CD4-positive, alpha-beta T cell treated with Interleukin-4 for 4 hours (primary cell): Measurements from ENCODE around the gene MDH1B.

Experiments
- DNase-seq: peaks from one replicate; pipeline ENCODE4 v3.0.0-alpha.2; 2020

MDH1B gene

GRCh38 chr2:206693399-206694137 lies 71.6 kb downstream of the MDH1B start:
- DNase-seq = peak; percentile 58

GRCh38 chr2:206692971-206693370 lies 72.2 kb downstream of the MDH1B start:
- no peak for DNase-seq

GRCh38 chr2:206688990-206689389 lies 76.1 kb downstream of the MDH1B start:
- no peak for DNase-seq

- no peak for DNase-seq
Observed at GRCh38 chr2:206688453-206688852, 76.7 kb downstream of the MDH1B start.
